Endothelial cell of umbilical vein (primary cell): Measurements from ENCODE around the gene INTS2. TPM values are rescaled to one million over a fixed set of nuclear protein-coding genes. Genes with fewer than 3 reads are reported as not detected.

Experiments used
- BruUV-seq: library from RNA; stranded (reverse); fragments of 400-500 nt; replicated peaks from 2 replicates; lab custom pipeline; 2021; lab: Mats Ljungman, UMichigan
- CTCF ChIA-PET: fragments of 300-600, 350-600 bp; sonication (Branson Sonifier 250); formaldehyde crosslinking; loops from one replicate; lab custom pipeline; 2021; ENCODE audit warnings: antibody characterized with exemption, inconsistent platforms; lab: Charles Lee
- POLR2A ChIA-PET: fragments of 300-600, 350-600 bp; sonication (Branson Sonifier 250); formaldehyde crosslinking; loops from one replicate; lab custom pipeline; 2021; ENCODE audit warnings: antibody characterized with exemption, inconsistent platforms; lab: Charles Lee
- DNase-seq: peaks from one replicate; pipeline ENCODE4 v3.0.0-alpha.2; 2011; ENCODE audit warnings: low read depth, low spot score
- FAIRE-seq: peaks from 2 replicates; lab custom pipeline; 2011; peaks lifted over from hg19 to GRCh38; lab: Jason Lieb, UNC
- H2AFZ ChIP-seq: 2 replicates; pipeline ENCODE4 v1.6.0; 2012; ENCODE audit warnings: low read depth, low read length, control low read depth, inconsistent platforms
- H3K27ac ChIP-seq: 2 replicates; pipeline ENCODE4 v1.5.1; 2011; ENCODE audit warnings: low read depth, mild to moderate bottlenecking, control low read depth, low read length, moderate library complexity; ENCODE audit not compliant: insufficient read depth
- H3K27me3 ChIP-seq, 2 experiments: 2 replicates each; pipeline versions ENCODE4 v1.6.0 to v1.6.1; 2011; ENCODE audit warnings: low read length in 2 of 2, mixed read lengths in 1 of 2; ENCODE audit not compliant: control insufficient read depth in 2 of 2, insufficient read depth in 2 of 2
- H3K36me3 ChIP-seq, 2 experiments: 2 replicates in 1 of 2; 3 replicates in 1 of 2; pipeline ENCODE4 v1.5.1; 2011; ENCODE audit warnings: low read length in 2 of 2, mild to moderate bottlenecking in 1 of 2, moderate library complexity in 1 of 2; ENCODE audit not compliant: control insufficient read depth in 2 of 2, insufficient read depth in 2 of 2; ENCODE audit errors: extremely low read depth in 1 of 2
- H3K4me1 ChIP-seq: 3 replicates; pipeline ENCODE4 v1.5.1; 2011; ENCODE audit warnings: mild to moderate bottlenecking, low read length; ENCODE audit not compliant: control insufficient read depth, insufficient read depth; ENCODE audit errors: extremely low read depth
- H3K4me2 ChIP-seq: 2 replicates; pipeline ENCODE4 v1.6.1; 2011; ENCODE audit warnings: low read length, control low read depth, mixed read lengths; ENCODE audit not compliant: insufficient read depth
- H3K4me3 ChIP-seq, 3 experiments: fragments of 200-600 bp in 1 of 3; sonication (generic), shearing (Covaris generic) in 1 of 3; replicated peaks in 1 of 3; 2 replicates each; pipeline ENCODE4 v1.5.1; 2011 to 2016; ENCODE audit warnings: control low read depth in 3 of 3, low read length in 3 of 3, mild to moderate bottlenecking in 2 of 3, inconsistent platforms in 1 of 3, low read depth in 1 of 3, moderate library complexity in 1 of 3; ENCODE audit not compliant: insufficient read depth in 1 of 3
- H3K79me2 ChIP-seq: 2 replicates; pipeline ENCODE4 v1.6.0; 2012; ENCODE audit warnings: low read length, inconsistent platforms; ENCODE audit not compliant: control insufficient read depth, insufficient read depth
- H3K9ac ChIP-seq: replicated peaks from 2 replicates; pipeline ENCODE3; 2011; ENCODE audit warnings: low read length, control low read depth; ENCODE audit not compliant: insufficient read depth; ENCODE audit errors: extremely low read depth
- H3K9me1 ChIP-seq: replicated peaks from 3 replicates; pipeline ENCODE4 v1.6.0; 2011; ENCODE audit warnings: mild to moderate bottlenecking, low read length; ENCODE audit not compliant: control insufficient read depth, insufficient read depth; ENCODE audit errors: extremely low read depth
- H3K9me3 ChIP-seq: replicated peaks from 2 replicates; pipeline ENCODE4 v1.5.1; 2012; ENCODE audit warnings: low read length, inconsistent platforms; ENCODE audit not compliant: control insufficient read depth, insufficient read depth
- H4K20me1 ChIP-seq: replicated peaks from 2 replicates; pipeline ENCODE3; 2011; ENCODE audit warnings: mild to moderate bottlenecking, low read length; ENCODE audit not compliant: control insufficient read depth, insufficient read depth; ENCODE audit errors: extremely low read depth
- CTCF ChIP-seq, 2 donors: IDR thresholded peaks; 1 replicate in 1 of 2; 2 replicates in 1 of 2; pipeline ENCODE4 v1.5.1; 2011; ENCODE audit warnings: low read length in 2 of 2, mild to moderate bottlenecking in 2 of 2, moderate library complexity in 2 of 2, control low read depth in 1 of 2, inconsistent platforms in 1 of 2, low read depth in 1 of 2; ENCODE audit not compliant: insufficient read depth in 1 of 2; ENCODE audit errors: extremely low read depth in 1 of 2
- EZH2 ChIP-seq: IDR thresholded peaks from 2 replicates; pipeline ENCODE4 v1.6.1; 2012; ENCODE audit warnings: borderline replicate concordance, low read depth, mild to moderate bottlenecking, moderate library complexity, low read length, inconsistent platforms; ENCODE audit not compliant: severe bottlenecking
- FOS ChIP-seq: IDR thresholded peaks from 2 replicates; pipeline ENCODE4 v1.6.1; 2011; ENCODE audit warnings: mild to moderate bottlenecking, low read length, moderate library complexity, borderline replicate concordance; ENCODE audit not compliant: insufficient read depth
- GATA2 ChIP-seq: IDR thresholded peaks from 2 replicates; pipeline ENCODE4 v1.7.0; 2011; ENCODE audit warnings: low read depth, mild to moderate bottlenecking, moderate library complexity, mixed read lengths, low read length; ENCODE audit not compliant: insufficient read length, insufficient read depth
- JUN ChIP-seq: IDR thresholded peaks from 2 replicates; pipeline ENCODE4 v1.6.1; 2011; ENCODE audit warnings: borderline replicate concordance, low read depth; ENCODE audit not compliant: insufficient read length, insufficient read depth
- MAX ChIP-seq: IDR thresholded peaks from 2 replicates; pipeline ENCODE4 v1.6.1; 2011; ENCODE audit not compliant: insufficient read depth, insufficient read length
- MYC ChIP-seq: IDR thresholded peaks from one replicate; pipeline ENCODE4 v1.6.1; 2011; ENCODE audit warnings: mild to moderate bottlenecking, low read depth, low read length
- POLR2A ChIP-seq: IDR thresholded peaks from 2 replicates; pipeline ENCODE4 v1.6.1; 2012; ENCODE audit warnings: low read depth, mild to moderate bottlenecking, control low read depth, low read length
- POLR2AphosphoS5 ChIP-seq: IDR thresholded peaks from 2 replicates; pipeline ENCODE4 v1.6.1; 2012; ENCODE audit warnings: low read depth, mild to moderate bottlenecking, control low read depth, low read length, moderate library complexity; ENCODE audit not compliant: insufficient read depth
- dilution Hi-C: fragments of 300-500 bp; cut with MboI; formaldehyde crosslinking; loops from one replicate; pipeline ENCODE4 v1.15.0; 2019; ENCODE audit warnings: low sequenced_read_pairs; ENCODE audit not compliant: extremely low pct_ligation_motif_present
- intact Hi-C: fragments of 100-400 bp; cut with micrococcal nuclease; formaldehyde crosslinking; loops from one replicate; pipeline ENCODE4 v1.10.0; 2022
- polyA plus RNA-seq, 4 experiments: library from polyadenylated mRNA; depleted of rRNA in 3 of 4; stranded (reverse) in 3 of 4; unstranded in 1 of 4; fragments of >200 nt; gene quantifications; 2 replicates each; pipeline versions ENCODE4 v1.2.1 to v1.2.3, GENCODE V29; 2011 to 2012; ENCODE audit warnings: missing spikeins in 1 of 4
- total RNA-seq: library from RNA; stranded (reverse); gene quantifications from 2 replicates; pipeline ENCODE4 v1.2.3, GENCODE V29; 2021

The INTS2 gene
- total and polyA plus RNA-seq, 2 donors (not counting 3 experiments of a cell fraction or from before 2014, with no cell fraction given), result 6.2 to 13.4 TPM

- dilution Hi-C loops (no loop called here), intact Hi-C loops (no loop called here)
- no peak for TF ChIP-seq MAX
- no peak for TF ChIP-seq POLR2AphosphoS5
- TF ChIP-seq FOS, result no peak
- TF ChIP-seq CTCF (IDR thresholded peaks at IDR 0.05; ENCODE audit: extremely low read depth in 1 of 2, insufficient read depth in 1 of 2, low read depth in 1 of 2, low read length in 2 of 2), result no peak
- no peak for TF ChIP-seq POLR2A
- TF ChIP-seq EZH2, result no peak
- no peak for TF ChIP-seq MYC
- TF ChIP-seq JUN, result no peak
- TF ChIP-seq GATA2, result no peak
- no peaks in the 10 kb centered on the region for H4K20me1 ChIP-seq
- H3K79me2 ChIP-seq, result no peaks in the 10 kb centered on the region
- H3K4me2 ChIP-seq, result no peak overlapping the region
- POLR2A ChIA-PET, result no interaction called here
- no peak overlapping the region for H3K4me3 ChIP-seq
- H3K9ac ChIP-seq, result no peak overlapping the region
- H3K4me1 ChIP-seq, result no peaks in the 10 kb centered on the region
- H2AFZ ChIP-seq, result no peak overlapping the region
- no peak overlapping the region for H3K27ac ChIP-seq
- no peaks in the 10 kb centered on the region for H3K27me3 ChIP-seq
- CTCF ChIA-PET, result no interaction called here
- H3K9me1 ChIP-seq, result no peaks in the 10 kb centered on the region
- FAIRE-seq (no peak), DNase-seq (no peak)
- H3K36me3 ChIP-seq, result peaks cover 0 to 3% of the 10 kb centered on the region in 2 experiments
- no TSS peak for BruUV-seq
- no peaks in the 10 kb centered on the region for H3K9me3 ChIP-seq
Observed at GRCh38 chr17:61904094-61904710, 23.6 kb downstream of the INTS2 start.
